Lung (tissue), 12 donors: ENCODE data around the gene GPR39. TPM values are rescaled to one million over a fixed set of nuclear protein-coding genes. Genes with fewer than 3 reads are reported as not detected.
A peak's percentile ranks its signal among the peaks of the same experiment; 100 is the strongest.

Experiments
- ATAC-seq: fragments of 200-7000 bp; cut with Tn5 transposase; one replicate; pipeline ENCODE4 v1.9.1; 2020; ENCODE audit warnings: moderate number of reproducible peaks; ENCODE audit not compliant: insufficient read depth, low FRiP score
- DNase-seq, 3 donors: peaks; one replicate each; pipeline ENCODE4 v3.0.0-alpha.2; 2013 to 2017
- H3K27ac ChIP-seq, 2 donors: one replicate each; pipeline ENCODE4 v1.5.1; 2013; ENCODE audit warnings: mild to moderate bottlenecking in 2 of 2, moderate library complexity in 2 of 2, control low read depth in 1 of 2, inconsistent platforms in 1 of 2, low read depth in 1 of 2, low read length in 1 of 2
- H3K27me3 ChIP-seq, 3 donors: one replicate each; pipeline ENCODE4 v1.5.1; 2013; ENCODE audit warnings: low read length in 2 of 3; ENCODE audit not compliant: control insufficient read depth in 3 of 3, insufficient read depth in 3 of 3
- H3K36me3 ChIP-seq, 4 donors: one replicate each; pipeline ENCODE4 v1.5.1; 2013; ENCODE audit warnings: low read length in 4 of 4, mild to moderate bottlenecking in 1 of 4, moderate library complexity in 1 of 4; ENCODE audit not compliant: control insufficient read depth in 4 of 4, insufficient read depth in 4 of 4
- H3K4me1 ChIP-seq, 5 donors: one replicate each; pipeline ENCODE4 v1.5.1; 2013; ENCODE audit warnings: low read length in 5 of 5, mild to moderate bottlenecking in 2 of 5, moderate library complexity in 1 of 5; ENCODE audit not compliant: control insufficient read depth in 5 of 5, insufficient read depth in 5 of 5
- H3K4me3 ChIP-seq: one replicate; pipeline ENCODE4 v1.5.1; 2013; ENCODE audit warnings: mild to moderate bottlenecking, control low read depth, moderate library complexity
- H3K9ac ChIP-seq, 2 donors: one replicate each; pipeline ENCODE4 v1.5.1; 2013; ENCODE audit warnings: low read length in 2 of 2, control low read depth in 1 of 2; ENCODE audit not compliant: insufficient read depth in 1 of 2
- H3K9me3 ChIP-seq, 4 donors: one replicate each; pipeline ENCODE4 v1.5.1; 2013; ENCODE audit warnings: low read length in 3 of 4, mild to moderate bottlenecking in 1 of 4, moderate library complexity in 1 of 4; ENCODE audit not compliant: control insufficient read depth in 4 of 4, insufficient read depth in 3 of 4
- WGBS, 2 donors: extraction: QIAGEN DNeasy Blood & Tissue Kit; methylation state at CpG; one replicate each; pipeline ENCODE4 v1.1.7; 2013; 5-methylcytosine and 5-hydroxymethylcytosine counted together
- polyA plus RNA-seq, 2 donors: library from polyadenylated mRNA; stranded (reverse); fragments of 200-250 nt; gene quantifications; one replicate each; pipeline ENCODE4 v1.2.1, GENCODE V29; 2013
- total RNA-seq, 2 donors: library from RNA; depleted of rRNA in 1 of 2; stranded (reverse); fragments of >200 nt in 1 of 2; gene quantifications; one replicate each; pipeline ENCODE4 v1.2.1, GENCODE V29; 2014 to 2021
- TF ChIP-seq, protein P1 (sequence below): IDR thresholded peaks from 2 replicates; pipeline ENCODE4 v1.5.1; 2012; ENCODE audit warnings: mild to moderate bottlenecking; ENCODE audit errors: control extremely low read depth, extremely low read depth
- donor health status: control.
- donor health status: control.
- donor health status: Bipolar disorder and iron deficiency.
- donor health status: healthy.
- donor health status: DM: yes; HTN: yes; CAD: no.

GPR39 gene
- total and polyA plus RNA-seq, 4 donors = 5.8 to 15.3 (median 11.1) TPM

DNA sequence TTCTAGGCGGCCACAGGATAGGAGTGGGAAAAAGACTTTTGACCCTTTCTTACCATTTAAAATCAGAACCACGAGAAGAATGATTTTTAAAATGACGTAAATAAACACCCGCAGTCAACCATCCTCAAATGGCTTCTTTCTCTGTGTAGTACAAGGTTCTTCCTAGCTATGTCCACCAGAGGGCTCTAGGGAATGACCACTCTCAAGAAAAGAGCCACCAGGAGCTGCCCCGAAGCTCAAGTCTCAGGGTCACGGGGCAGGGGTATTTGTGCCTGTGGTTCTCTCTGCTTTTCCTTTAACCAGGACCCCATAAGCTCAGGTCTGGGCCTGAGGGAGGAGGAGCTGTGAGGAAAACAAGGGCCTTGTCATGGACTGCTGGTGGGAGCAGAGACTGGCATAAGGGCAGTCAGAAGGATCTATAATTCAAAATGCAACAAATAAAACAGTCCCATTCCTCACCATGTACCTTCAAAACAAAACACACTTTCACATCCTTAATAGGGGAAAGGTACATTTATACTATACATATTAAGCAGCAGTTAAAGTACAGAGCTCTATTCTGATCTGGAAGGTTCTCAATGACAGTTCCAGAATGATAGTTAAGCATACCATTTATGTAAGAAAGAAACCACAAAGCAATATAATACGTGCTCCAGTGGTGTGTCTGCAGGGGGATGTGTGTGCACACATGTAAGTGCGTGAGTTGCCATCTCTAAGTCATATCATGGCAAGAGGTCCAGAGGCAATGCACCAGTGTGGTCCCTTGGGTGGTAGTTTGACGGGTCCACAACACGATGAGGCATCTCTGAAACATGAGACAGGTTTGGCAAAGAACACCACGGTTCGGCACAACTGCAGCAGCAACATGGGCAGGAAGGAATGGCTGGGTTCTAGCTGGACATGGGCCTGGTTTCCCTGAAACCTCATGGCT lies 234.8 kb downstream of the GPR39 start:
- no peaks in the 10 kb centered on the region for H3K36me3 ChIP-seq
- H3K27ac ChIP-seq = no peak overlapping the region
- TF ChIP-seq, protein P1, sequence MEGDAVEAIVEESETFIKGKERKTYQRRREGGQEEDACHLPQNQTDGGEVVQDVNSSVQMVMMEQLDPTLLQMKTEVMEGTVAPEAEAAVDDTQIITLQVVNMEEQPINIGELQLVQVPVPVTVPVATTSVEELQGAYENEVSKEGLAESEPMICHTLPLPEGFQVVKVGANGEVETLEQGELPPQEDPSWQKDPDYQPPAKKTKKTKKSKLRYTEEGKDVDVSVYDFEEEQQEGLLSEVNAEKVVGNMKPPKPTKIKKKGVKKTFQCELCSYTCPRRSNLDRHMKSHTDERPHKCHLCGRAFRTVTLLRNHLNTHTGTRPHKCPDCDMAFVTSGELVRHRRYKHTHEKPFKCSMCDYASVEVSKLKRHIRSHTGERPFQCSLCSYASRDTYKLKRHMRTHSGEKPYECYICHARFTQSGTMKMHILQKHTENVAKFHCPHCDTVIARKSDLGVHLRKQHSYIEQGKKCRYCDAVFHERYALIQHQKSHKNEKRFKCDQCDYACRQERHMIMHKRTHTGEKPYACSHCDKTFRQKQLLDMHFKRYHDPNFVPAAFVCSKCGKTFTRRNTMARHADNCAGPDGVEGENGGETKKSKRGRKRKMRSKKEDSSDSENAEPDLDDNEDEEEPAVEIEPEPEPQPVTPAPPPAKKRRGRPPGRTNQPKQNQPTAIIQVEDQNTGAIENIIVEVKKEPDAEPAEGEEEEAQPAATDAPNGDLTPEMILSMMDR = peak; percentile 9
- ATAC-seq = no peak
- H3K27me3 ChIP-seq = no peaks in the 10 kb centered on the region
- H3K9ac ChIP-seq = no peak overlapping the region
- whole genome bisulfite sequencing, 2 donors = 80% methylated on average over 12 of the region's 12 CpGs
- H3K4me3 ChIP-seq = no peak overlapping the region
- DNase-seq = peak in 2 of 3 donors; percentile 35 to 74
- H3K9me3 ChIP-seq = no peaks in the 10 kb centered on the region
- peaks cover 0 to 8% (median 0%) of the 10 kb centered on the region in 5 donors for H3K4me1 ChIP-seq

DNA sequence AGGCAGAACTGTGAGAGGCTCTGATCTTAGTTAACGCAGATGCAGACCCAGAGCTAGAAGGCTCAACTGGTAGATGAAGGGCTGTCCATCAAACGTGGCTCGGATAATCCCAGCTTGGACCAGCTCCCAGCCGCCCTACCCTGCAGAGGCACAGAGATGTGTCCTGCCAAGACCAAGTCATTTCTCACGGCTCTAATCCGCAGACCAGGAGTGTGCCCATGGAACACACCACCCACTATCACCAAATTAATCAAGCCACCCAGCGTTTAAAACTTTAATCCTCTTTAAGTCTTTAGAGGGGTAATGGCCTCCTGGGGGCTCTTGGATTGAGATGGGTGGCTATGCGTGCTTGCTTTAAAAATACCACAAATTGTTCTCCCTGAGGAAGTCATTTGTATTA lies 235.9 kb downstream of the GPR39 start:
- H3K9me3 ChIP-seq = no peaks in the 10 kb centered on the region
- no peak for ATAC-seq
- H3K27me3 ChIP-seq = no peaks in the 10 kb centered on the region
- no peak overlapping the region for H3K4me3 ChIP-seq
- H3K9ac ChIP-seq = no peak overlapping the region
- no peak overlapping the region for H3K27ac ChIP-seq
- TF ChIP-seq, protein P1 = no peak
- H3K4me1 ChIP-seq = peaks cover 0 to 3% (median 0%) of the 10 kb centered on the region in 5 donors
- 78 to 81% methylated on average over 8 of the region's 8 CpGs for WGBS, 2 donors
- no peak for DNase-seq
- H3K36me3 ChIP-seq = no peaks in the 10 kb centered on the region

GRCh38 chr2:132654335-132654734 lies 237.7 kb downstream of the GPR39 start:
- Histone ChIP-seq H3K4me1 (peaks cover 0 to 3% (median 0%) of the 10 kb centered on the region in 5 donors), H3K27me3 (no peaks in the 10 kb centered on the region), H3K36me3 (no peaks in the 10 kb centered on the region), H3K9ac (no peak overlapping the region), H3K27ac (no peak overlapping the region), H3K9me3 (no peaks in the 10 kb centered on the region), H3K4me3 (no peak overlapping the region)
- no peak for ATAC-seq
- WGBS, 2 donors = 64 to 68% methylated on average over 4 of the region's 4 CpGs
- TF ChIP-seq, protein P1 = no peak
- no peak for DNase-seq
